HG02852 (cell line): Measurements from ENCODE around the gene ADH7.
"Not testable (repeated sequence)": the region's sequence is repeated elsewhere in the genome, so short reads cannot be mapped to it uniquely, and the experiment has no call there.

Experiments used
- ATAC-seq: cut with Tn5 transposase; IDR thresholded peaks from one replicate; pipeline ENCODE4 v1.9.1; 2021; ENCODE audit warnings: mild to moderate bottlenecking, moderate library complexity; ENCODE audit not compliant: unreplicated experiment

The ADH7 gene

DNA sequence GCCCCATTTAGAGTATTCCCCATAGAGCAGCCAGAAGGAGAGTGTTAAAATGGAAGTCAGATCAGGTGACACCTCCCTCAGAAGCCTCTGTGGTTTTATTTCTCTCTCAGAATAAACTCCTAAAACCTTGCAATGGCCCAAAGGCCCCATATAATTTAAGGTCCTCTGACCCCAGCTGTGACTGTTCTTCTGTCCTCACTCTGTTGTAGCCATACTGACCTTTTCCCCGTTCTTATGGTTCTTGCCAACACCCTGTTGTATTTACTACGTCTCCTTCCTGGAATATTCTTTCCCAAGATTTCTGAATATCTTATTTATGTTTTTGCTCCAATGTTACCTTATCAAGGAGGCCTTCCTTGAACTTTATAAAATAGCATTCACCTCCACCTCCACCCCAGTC is 18.0 kb downstream of the ADH7 start:
- ATAC-seq: no peak

DNA sequence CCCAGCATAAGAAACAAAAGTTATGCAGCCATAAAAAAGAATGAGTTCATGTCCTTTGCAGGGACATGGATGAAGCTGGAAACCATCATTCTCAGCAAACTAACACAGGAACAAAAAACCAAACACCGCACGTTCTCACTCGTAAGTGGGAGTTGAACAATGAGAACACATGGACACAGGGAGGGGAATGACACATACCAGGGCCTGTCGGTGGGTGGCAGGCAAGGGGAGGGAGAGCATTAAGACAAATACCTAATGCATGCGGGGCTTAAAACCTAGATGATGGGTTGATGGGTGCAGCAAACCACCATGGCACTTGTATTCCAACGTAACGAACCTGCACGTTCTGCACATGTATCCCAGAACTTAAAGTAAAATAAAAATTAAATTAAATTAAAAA is 19.4 kb downstream of the ADH7 start:
- not testable (repeated sequence) for ATAC-seq

DNA sequence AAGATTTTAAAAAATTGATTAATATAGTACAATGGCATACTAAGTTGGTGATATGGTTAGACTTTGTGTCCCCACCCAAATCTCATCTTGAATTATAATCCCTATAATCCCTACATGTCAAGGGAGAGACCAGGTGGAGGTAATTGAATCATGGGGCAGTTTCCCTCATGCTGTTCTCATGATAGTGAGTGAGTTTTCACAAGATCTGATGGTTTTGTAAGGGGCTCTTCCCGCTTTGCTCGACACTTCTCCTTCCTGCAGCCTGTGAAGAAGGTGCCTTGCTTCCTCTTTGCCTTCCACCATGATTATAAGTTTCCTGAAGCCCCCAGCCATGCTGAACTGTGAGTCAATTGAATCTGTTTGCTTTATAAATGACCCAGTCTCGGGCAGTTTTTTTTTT is 20.2 kb downstream of the ADH7 start:
- not testable (repeated sequence) for ATAC-seq

DNA sequence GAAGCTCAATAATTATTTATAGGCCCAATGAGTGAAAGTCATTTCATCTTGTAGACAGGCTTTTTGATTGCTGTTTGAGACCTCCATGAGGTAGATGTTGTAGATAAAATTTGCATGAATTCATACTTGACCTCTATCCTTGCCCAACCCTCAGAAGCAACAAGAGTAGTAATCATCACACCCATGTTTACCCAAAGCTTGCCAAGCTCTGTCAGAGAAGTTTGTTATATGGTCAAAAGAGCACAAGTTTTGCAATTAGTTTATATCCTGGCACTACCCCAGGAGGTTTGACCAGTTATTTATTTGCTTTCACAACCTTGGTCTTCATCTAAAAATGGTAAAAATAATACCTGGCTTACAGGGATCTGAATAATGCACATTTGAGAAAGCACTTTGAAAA is 20.7 kb downstream of the ADH7 start:
- ATAC-seq: no peak

- ATAC-seq: no peak
These were observed 22.0 kb downstream of the ADH7 start for GRCh38 chr4:99413140-99413539.

GRCh38 chr4:99411041-99411440 is 24.1 kb downstream of the ADH7 start:
- no peak for ATAC-seq

GRCh38 chr4:99410075-99410474 is 25.1 kb downstream of the ADH7 start:
- ATAC-seq: no peak

GRCh38 chr4:99408346-99408745 is 26.8 kb downstream of the ADH7 start:
- ATAC-seq: no peak

DNA sequence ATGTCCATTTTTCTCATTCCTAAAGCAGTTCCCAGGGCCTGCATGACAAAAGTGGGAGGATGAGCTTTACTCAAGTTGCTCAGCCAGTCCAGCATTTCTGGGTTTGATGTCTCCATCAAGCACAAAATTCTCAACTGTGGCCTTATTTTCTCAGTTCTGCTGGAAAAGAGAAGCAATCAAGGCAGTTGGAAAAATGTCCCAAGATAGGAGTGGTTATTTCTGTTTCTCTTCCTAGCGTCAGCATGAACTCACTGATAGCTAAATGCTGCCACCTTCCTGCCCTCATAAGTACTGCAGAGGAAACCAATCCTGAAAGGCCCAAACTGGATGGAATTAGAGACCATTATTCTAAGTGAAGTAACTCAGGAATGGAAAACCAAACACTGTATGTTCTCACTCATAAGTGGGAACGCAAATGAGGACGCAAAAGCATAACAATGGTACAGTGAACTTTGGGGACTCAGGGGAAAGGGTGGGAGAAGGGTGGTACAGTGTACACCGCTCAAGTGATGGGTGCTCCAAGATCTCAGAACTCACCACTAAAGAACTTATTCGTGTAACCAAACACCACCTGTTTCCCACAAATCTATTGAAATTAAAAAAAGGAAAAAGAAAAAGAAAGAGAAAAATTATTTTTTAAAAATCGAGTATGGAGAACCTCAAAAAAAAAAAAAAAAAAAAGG is 29.6 kb downstream of the ADH7 start:
- ATAC-seq: no peak

- peak; percentile 87 for ATAC-seq
These were observed 30.4 kb downstream of the ADH7 start for GRCh38 chr4:99404595-99405287.

GRCh38 chr4:99403380-99404184 is 31.6 kb downstream of the ADH7 start:
- peak; percentile 56 for ATAC-seq

- ATAC-seq: no peak
These were observed 32.4 kb downstream of the ADH7 start for GRCh38 chr4:99402765-99403164.

- no peak for ATAC-seq
These were observed 34.3 kb downstream of the ADH7 start for GRCh38 chr4:99400831-99401230.

GRCh38 chr4:99399017-99399416 is 36.1 kb downstream of the ADH7 start:
- ATAC-seq: no peak

- no peak for ATAC-seq
These were observed 39.4 kb downstream of the ADH7 start for GRCh38 chr4:99395595-99396364.

DNA sequence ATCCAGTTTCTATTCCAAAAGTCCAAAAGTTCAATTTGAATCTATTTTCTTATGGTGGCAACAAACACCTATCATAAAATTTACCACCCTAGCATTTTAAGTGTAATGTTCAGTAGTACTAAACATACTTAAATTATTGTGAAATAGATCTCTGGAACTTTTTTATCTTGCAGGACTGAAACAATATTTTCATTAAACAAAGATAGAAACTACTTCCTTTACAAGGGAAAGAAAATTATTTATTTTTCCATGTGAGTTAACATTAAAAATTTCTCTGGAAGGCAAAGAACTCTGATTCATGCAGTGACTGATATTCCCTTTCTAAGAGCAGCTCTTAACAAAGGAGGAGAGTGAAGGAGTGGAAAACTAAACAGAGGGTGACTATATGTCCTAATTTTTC is 40.2 kb downstream of the ADH7 start:
- ATAC-seq: no peak

GRCh38 chr4:99390055-99390454 is 45.1 kb downstream of the ADH7 start:
- no peak for ATAC-seq

DNA sequence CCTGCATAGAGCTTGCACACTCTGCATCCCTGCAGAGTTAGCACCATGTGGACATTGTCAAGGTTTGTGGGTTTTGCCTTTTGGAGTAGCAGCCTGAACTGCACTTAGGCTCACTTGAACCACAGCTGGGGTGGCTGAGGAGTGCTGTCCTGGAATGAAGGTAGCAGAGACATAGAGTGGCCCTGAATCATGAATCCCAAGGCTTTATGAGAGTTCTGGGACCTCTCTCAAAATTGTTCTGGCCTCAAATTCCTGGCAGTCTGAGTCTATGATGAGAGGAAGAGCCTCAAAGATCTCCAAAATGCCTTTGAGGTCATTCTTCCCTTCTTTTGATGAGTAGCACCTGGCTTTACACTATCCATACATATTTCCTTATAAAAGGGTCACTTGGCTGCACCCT is 45.5 kb downstream of the ADH7 start:
- no peak for ATAC-seq

DNA sequence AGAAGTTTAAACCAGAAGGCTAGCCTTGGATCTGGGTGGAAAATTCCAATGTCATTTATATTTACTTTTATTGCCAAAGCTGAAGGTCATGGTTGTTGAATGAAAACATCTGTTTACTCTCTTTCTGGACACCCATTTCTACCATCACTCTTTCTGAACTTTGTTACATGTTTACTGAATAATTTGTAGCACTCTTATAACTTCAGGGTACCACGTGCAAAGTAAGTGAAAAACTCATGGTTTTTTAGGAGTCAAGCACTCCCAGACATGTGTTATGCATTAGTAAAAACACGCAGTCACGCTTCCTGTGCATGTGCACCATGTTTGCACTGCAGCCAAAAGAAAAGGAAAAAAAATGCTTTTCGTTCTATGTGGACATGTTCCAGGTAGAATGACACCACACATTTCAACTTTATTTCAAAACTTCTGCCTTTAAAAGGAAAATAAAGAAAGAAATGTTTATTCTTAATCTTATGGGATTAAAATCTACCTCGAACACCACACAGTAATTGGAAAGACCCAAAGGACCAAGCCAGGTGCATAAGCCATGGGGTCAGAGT is 51.2 kb downstream of the ADH7 start:
- no peak for ATAC-seq

DNA sequence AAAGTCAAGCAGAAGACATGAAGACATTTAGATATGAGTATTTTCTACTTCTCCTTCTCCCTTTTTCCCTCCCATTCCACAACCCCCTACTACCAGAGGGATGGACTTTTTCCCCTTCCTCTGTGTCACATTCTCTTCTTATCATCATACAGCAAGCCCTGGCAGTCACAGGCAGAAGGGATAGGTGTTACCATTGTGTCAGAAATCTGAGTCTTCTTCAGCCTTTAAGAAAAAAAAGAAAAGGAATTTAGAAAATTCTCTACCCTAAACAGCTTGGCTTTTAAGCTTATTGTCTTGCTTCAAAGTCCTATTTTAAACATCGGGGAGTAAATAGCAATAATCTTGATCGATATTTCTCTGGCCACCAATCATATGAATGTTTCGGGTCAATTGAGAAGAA is 51.7 kb downstream of the ADH7 start:
- no peak for ATAC-seq
